GM18951 (cell line): ENCODE data around the gene GRHL3.

Experiments used
- POLR2A ChIP-seq: IDR thresholded peaks from 4 replicates; pipeline ENCODE4 v1.6.1; 2011; ENCODE audit warnings: mild to moderate bottlenecking; ENCODE audit not compliant: insufficient read length, insufficient read depth; ENCODE audit errors: extremely low read depth
- in situ Hi-C: fragments of 300-500 bp; cut with MboI; formaldehyde crosslinking; loops from one replicate; pipeline ENCODE4 v1.12.0; 2022; ENCODE audit warnings: low sequenced_read_pairs, mixed read lengths, inconsistent platforms; ENCODE audit not compliant: unreplicated experiment

The GRHL3 gene

GRCh38 chr1:24327891-24328290 is 8.7 kb downstream of the GRHL3 start:
- in situ Hi-C loops, result no loop called here
- no peak for TF ChIP-seq POLR2A

GRCh38 chr1:24329331-24329730 is 10.2 kb downstream of the GRHL3 start:
- in situ Hi-C loops, result no loop called here
- TF ChIP-seq POLR2A, result no peak

- TF ChIP-seq POLR2A, result no peak
- in situ Hi-C loops, result no loop called here
Observed at GRCh38 chr1:24329797-24330543, 10.8 kb downstream of the GRHL3 start.

- in situ Hi-C loops, result no loop called here
- no peak for TF ChIP-seq POLR2A
Observed at GRCh38 chr1:24331961-24332673, 13.0 kb downstream of the GRHL3 start.

GRCh38 chr1:24336075-24336474 is 16.9 kb downstream of the GRHL3 start:
- in situ Hi-C loops, result no loop called here
- no peak for TF ChIP-seq POLR2A

- in situ Hi-C loops, result no loop called here
- no peak for TF ChIP-seq POLR2A
Observed at GRCh38 chr1:24337455-24337854, 18.3 kb downstream of the GRHL3 start.

GRCh38 chr1:24338447-24338846 is 19.3 kb downstream of the GRHL3 start:
- in situ Hi-C loops, result no loop called here
- no peak for TF ChIP-seq POLR2A

GRCh38 chr1:24339996-24340395 is 20.8 kb downstream of the GRHL3 start:
- TF ChIP-seq POLR2A, result no peak
- in situ Hi-C loops, result no loop called here

GRCh38 chr1:24340770-24341169 is 21.6 kb downstream of the GRHL3 start:
- TF ChIP-seq POLR2A, result no peak
- in situ Hi-C loops, result no loop called here

GRCh38 chr1:24341260-24341659 is 22.1 kb downstream of the GRHL3 start:
- TF ChIP-seq POLR2A, result no peak

GRCh38 chr1:24343412-24344089 is 24.4 kb downstream of the GRHL3 start:
- no peak for TF ChIP-seq POLR2A
- in situ Hi-C loops, result no loop called here

More at GRCh38 chr1:24341260-24341659, 22.1 kb downstream of the GRHL3 start:
- in situ Hi-C loops, result no loop called here

GRCh38 chr1:24344090-24344742 is 25.1 kb downstream of the GRHL3 start:
- in situ Hi-C loops, result no loop called here

GRCh38 chr1:24345334-24345733 is 26.2 kb downstream of the GRHL3 start:
- in situ Hi-C loops, result no loop called here
- no peak for TF ChIP-seq POLR2A

More at GRCh38 chr1:24344090-24344742, 25.1 kb downstream of the GRHL3 start:
- TF ChIP-seq POLR2A, result no peak

- in situ Hi-C loops, result no loop called here
- no peak for TF ChIP-seq POLR2A
Observed at GRCh38 chr1:24347159-24347934, 28.2 kb downstream of the GRHL3 start.
